ENCODE data around the gene PROM1.

PROM1 gene

GRCh38 chr4:15935504-15936402 lies 148.1 kb downstream of the PROM1 start:
- DNase-seq = no peak

GRCh38 chr4:15934259-15934658 lies 149.6 kb downstream of the PROM1 start:
- no peak for DNase-seq

DNA sequence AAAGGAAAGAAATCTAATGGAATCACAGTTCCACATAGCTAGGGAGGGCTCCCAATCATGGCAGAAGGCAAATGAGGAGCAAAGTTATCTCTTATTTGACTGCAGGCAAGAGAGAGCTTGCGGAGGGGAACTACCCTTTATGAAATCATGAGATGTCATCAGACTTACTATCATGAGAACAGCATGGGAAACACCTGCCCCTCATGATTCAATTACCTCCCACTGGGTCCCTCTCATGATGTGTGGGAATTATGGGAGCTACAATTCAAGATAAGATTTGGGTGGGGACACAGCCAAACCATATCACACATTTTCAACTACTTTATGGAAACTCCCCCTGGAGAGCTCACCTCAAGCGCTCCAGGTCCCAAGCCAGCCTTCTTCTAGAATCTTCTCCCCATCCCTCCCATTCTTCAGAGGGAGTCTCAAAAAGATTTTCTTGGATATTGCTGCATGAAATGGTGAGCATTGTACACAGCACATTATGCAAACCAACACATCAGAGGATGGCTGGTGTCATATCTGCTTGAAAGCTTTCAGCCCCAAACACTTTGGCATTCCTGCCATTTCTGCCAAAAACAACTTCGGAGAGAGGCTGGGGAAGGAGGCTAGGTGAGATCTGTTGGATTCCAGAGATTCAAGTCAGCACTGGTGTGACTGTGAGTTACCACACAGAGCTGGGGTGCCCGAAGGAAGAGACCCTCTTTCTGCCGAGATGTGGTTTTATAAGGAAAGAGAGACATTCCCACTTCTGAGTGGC lies 152.2 kb downstream of the PROM1 start:
- no peak for DNase-seq

- DNase-seq = no peak
Observed at GRCh38 chr4:15930314-15930713, 153.5 kb downstream of the PROM1 start.

DNA sequence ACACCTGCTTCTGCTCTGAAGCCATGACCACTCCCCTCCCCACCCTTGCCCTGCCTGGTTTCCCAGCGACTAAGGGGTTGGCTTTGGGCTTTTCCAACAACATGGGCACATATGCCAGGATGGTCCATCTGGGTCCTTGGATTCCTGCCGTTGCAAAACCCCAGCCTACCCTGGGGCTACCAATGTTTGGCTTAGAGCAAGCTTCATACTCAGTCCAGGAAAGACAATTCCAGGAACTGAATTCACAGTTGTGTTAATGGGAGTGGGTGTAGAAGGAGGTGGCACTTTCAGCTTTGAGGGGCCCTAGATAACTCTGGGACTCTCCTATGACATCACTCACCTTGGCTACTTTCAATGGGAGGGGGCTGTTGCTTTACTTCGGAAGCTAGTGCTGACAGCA lies 154.3 kb downstream of the PROM1 start:
- no peak for DNase-seq

DNA sequence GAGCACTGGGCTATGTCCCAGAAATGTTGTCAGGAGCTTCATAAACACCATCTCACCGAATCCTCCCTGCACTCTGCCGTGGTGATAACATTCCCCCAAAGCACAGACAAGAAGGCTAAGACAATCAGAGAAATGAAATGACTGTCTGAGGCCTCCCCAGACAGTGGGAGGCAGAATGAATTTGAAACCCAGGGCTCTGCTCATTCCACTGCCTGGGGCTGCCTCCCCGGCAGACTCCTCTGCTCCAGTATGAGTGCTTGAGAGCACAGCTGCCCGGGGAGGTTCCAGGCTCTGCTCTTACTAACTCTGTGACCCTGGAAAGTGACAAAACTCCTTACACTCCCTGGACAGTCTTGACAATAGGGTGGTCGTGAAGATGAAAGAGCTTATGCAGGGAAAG lies 154.9 kb downstream of the PROM1 start:
- DNase-seq = no peak

DNA sequence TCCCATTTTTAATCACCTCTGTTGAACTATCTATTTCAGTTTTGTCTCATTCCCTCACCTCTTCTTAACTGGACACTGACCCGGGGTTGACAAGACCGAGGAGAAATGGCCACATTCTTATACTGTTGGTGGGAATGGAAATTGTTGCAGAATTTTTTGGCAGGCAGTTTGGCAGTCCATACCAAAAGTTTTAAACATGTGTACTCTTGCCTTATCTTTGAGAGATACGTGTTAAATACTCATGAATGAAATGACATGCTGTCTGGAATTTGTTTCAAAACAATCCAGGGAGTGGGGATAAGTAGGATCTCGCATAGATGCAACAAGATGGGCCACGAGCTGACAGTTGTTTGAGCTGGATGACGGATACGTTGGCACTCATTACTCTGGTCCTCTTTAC lies 157.3 kb downstream of the PROM1 start:
- no peak for DNase-seq

GRCh38 chr4:15925830-15926229 lies 158.0 kb downstream of the PROM1 start:
- DNase-seq = no peak

GRCh38 chr4:15921592-15921932 lies 162.3 kb downstream of the PROM1 start:
- no peak for DNase-seq

- no peak for DNase-seq
Observed at GRCh38 chr4:15920723-15921591, 162.9 kb downstream of the PROM1 start.

DNA sequence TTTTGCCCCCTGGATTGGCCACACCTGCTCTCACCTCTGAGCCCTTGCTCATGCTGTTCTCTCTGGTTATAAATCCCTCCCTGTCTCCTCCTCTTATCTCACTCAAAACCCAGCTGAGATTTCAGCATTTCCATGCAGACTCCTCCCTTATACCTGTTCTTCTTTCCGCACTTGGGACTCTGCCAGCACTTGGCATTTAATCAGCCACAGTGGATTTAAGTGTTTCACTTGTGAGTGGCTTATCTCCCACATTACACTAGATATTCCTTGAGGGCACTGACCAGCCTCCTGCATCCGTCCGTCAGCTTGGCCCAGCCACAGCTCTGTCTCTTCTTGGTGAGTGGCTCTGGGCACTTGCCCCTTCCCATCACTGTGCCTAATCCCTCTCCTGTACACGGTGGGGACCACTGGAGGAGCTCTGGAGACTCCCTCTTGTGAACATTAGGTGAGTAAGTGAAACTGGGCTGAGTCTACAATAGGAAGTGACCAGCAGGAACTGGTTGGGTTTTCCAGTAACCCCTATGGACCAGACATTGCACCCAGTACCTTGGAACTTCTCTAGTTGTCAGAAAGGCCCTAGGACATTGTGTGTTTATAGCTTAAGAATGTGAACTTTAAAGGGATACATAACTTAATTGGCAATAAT lies 165.2 kb downstream of the PROM1 start:
- no peak for DNase-seq
